OCI-LY3 (cell line): ENCODE data around the gene CLRN2.

ENCODE experiments used
- H2AFZ ChIP-seq: fragments of 200-600, 300-600 bp; shearing (Covaris generic); 2 replicates; pipeline ENCODE4 v1.6.0; 2014; ENCODE audit warnings: antibody characterized with exemption, low read depth, low read length
- H3K27ac ChIP-seq: fragments of 200-600, 300-600 bp; sonication (generic); 2 replicates; pipeline ENCODE4 v1.5.1; 2014; ENCODE audit warnings: mild to moderate bottlenecking, low read length, moderate library complexity, mixed read lengths
- H3K27me3 ChIP-seq: fragments of 200-600, 300-600 bp; sonication (generic); 2 replicates; pipeline ENCODE4 v1.6.1; 2014; ENCODE audit warnings: low read depth, low read length, mixed read lengths
- H3K36me3 ChIP-seq: fragments of 200-600, 300-600 bp; sonication (generic); replicated peaks from 2 replicates; pipeline ENCODE3; 2014; ENCODE audit warnings: low read depth, low read length, mixed read lengths
- H3K4me1 ChIP-seq: fragments of 300-600, 200-600 bp; sonication (generic); 2 replicates; pipeline ENCODE4 v1.6.1; 2014; ENCODE audit warnings: low read length, mixed read lengths
- H3K4me2 ChIP-seq: fragments of 200-600, 300-600 bp; sonication (generic); 2 replicates; pipeline ENCODE4 v1.6.1; 2014; ENCODE audit warnings: low read length, mixed read lengths
- H3K4me3 ChIP-seq: fragments of 300-600, 200-600 bp; sonication (generic); 2 replicates; pipeline ENCODE4 v1.5.1; 2014; ENCODE audit warnings: antibody characterized with exemption, mild to moderate bottlenecking, low read length, moderate library complexity
- H3K79me2 ChIP-seq: fragments of 300-600, 200-600 bp; shearing (Covaris generic); 2 replicates; pipeline ENCODE4 v1.6.1; 2014; ENCODE audit warnings: mild to moderate bottlenecking, low read length, mixed read lengths
- H3K9ac ChIP-seq: fragments of 300-600, 200-600 bp; shearing (Covaris generic); 2 replicates; pipeline ENCODE4 v1.6.0; 2014; ENCODE audit warnings: mild to moderate bottlenecking, low read length, moderate library complexity
- H3K9me3 ChIP-seq: fragments of 200-600, 300-600 bp; shearing (Covaris generic); 2 replicates; pipeline ENCODE4 v1.6.1; 2014; ENCODE audit warnings: low read length, mixed read lengths; ENCODE audit not compliant: insufficient read depth
- H4K20me1 ChIP-seq: fragments of 200-600, 300-600 bp; sonication (generic); 2 replicates; pipeline ENCODE4 v1.6.1; 2016; ENCODE audit warnings: low read length, mixed read lengths; ENCODE audit not compliant: insufficient read depth
- EZH2phosphoT487 ChIP-seq: fragments of 200-600 bp; shearing (Covaris generic); IDR thresholded peaks from 2 replicates; pipeline ENCODE4 v1.6.1; 2018; ENCODE audit warnings: antibody characterized with exemption, mixed run types, low read depth
- TF ChIP-seq, protein P1 (sequence below): fragments of 200-600, 300-600 bp; sonication (generic); IDR thresholded peaks from 2 replicates; pipeline ENCODE4 v1.5.1; 2014; ENCODE audit warnings: antibody characterized with exemption, low read length, low read depth

CLRN2 gene

DNA sequence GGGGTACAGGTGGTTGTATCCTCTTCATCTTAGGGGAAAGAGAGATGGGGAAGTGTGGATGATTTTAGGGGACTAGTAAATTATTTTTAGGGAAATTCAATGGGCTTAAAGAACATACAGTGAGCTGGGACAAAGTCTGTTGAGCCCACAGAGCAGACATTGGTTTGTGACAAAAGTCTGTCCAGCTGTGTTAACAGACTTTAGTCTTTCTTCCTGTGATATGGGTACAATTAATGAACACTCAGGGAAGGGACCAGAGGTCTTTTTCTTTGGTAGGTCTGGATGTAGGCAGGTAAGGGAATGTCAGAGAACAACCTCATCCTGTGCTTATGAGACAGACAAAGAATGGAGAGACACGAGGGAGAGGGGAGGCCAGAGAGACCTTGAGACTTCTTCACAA is 2.0 kb downstream of the CLRN2 start:
- TF ChIP-seq, protein P1, sequence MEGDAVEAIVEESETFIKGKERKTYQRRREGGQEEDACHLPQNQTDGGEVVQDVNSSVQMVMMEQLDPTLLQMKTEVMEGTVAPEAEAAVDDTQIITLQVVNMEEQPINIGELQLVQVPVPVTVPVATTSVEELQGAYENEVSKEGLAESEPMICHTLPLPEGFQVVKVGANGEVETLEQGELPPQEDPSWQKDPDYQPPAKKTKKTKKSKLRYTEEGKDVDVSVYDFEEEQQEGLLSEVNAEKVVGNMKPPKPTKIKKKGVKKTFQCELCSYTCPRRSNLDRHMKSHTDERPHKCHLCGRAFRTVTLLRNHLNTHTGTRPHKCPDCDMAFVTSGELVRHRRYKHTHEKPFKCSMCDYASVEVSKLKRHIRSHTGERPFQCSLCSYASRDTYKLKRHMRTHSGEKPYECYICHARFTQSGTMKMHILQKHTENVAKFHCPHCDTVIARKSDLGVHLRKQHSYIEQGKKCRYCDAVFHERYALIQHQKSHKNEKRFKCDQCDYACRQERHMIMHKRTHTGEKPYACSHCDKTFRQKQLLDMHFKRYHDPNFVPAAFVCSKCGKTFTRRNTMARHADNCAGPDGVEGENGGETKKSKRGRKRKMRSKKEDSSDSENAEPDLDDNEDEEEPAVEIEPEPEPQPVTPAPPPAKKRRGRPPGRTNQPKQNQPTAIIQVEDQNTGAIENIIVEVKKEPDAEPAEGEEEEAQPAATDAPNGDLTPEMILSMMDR, result no peak
- no peak for TF ChIP-seq EZH2phosphoT487
- Histone ChIP-seq H4K20me1 (no peaks in the 10 kb centered on the region), H2AFZ (no peak overlapping the region), H3K9me3 (no peaks in the 10 kb centered on the region), H3K27me3 (peaks cover 18% of the 10 kb centered on the region), H3K9ac (no peak overlapping the region), H3K4me3 (no peak overlapping the region), H3K36me3 (no peaks in the 10 kb centered on the region), H3K4me1 (peaks cover 9% of the 10 kb centered on the region), H3K79me2 (no peaks in the 10 kb centered on the region), H3K4me2 (no peak overlapping the region), H3K27ac (no peak overlapping the region)

DNA sequence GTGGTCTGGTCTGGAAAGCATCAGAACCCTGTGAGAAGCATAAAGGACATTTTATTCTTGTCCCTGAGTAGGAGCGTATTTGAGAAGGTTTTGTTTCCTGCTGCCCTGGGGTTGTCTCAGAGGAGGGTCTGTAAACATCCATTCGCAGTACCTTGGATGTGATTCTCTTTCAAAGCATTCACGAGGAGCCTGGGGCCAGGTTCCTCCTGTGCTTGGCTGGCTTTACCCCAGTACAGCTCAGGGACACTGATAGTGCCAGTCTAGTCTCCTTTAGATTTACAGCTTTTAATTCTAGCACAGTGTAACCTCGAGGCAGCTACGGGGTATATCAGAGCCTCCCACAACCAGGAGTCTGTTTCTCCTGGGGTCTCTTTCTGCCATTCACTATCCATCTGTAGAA is 2.7 kb downstream of the CLRN2 start:
- H3K4me1 ChIP-seq, result peaks cover 6% of the 10 kb centered on the region
- H3K79me2 ChIP-seq, result no peaks in the 10 kb centered on the region
- no peaks in the 10 kb centered on the region for H3K9me3 ChIP-seq
- H3K27ac ChIP-seq, result no peak overlapping the region
- TF ChIP-seq EZH2phosphoT487, result no peak
- H4K20me1 ChIP-seq, result no peaks in the 10 kb centered on the region
- H3K36me3 ChIP-seq, result no peaks in the 10 kb centered on the region
- no peak overlapping the region for H3K4me3 ChIP-seq
- peaks cover 18% of the 10 kb centered on the region for H3K27me3 ChIP-seq
- H3K4me2 ChIP-seq, result no peak overlapping the region
- H3K9ac ChIP-seq, result no peak overlapping the region
- no peak overlapping the region for H2AFZ ChIP-seq

GRCh38 chr4:17521595-17521994 is 6.6 kb downstream of the CLRN2 start:
- H3K4me2 ChIP-seq, result no peak overlapping the region
- H3K9me3 ChIP-seq, result no peaks in the 10 kb centered on the region
- no peaks in the 10 kb centered on the region for H4K20me1 ChIP-seq
- no peaks in the 10 kb centered on the region for H3K36me3 ChIP-seq
- no peak overlapping the region for H3K27ac ChIP-seq
- no peak overlapping the region for H2AFZ ChIP-seq
- H3K27me3 ChIP-seq, result peaks cover 9% of the 10 kb centered on the region
- H3K4me3 ChIP-seq, result no peak overlapping the region
- no peak overlapping the region for H3K9ac ChIP-seq
- H3K4me1 ChIP-seq, result peaks cover 3% of the 10 kb centered on the region; the same call in 1 of the 2 replicates
- TF ChIP-seq, protein P1, result no peak
- TF ChIP-seq EZH2phosphoT487, result no peak
- no peaks in the 10 kb centered on the region for H3K79me2 ChIP-seq

DNA sequence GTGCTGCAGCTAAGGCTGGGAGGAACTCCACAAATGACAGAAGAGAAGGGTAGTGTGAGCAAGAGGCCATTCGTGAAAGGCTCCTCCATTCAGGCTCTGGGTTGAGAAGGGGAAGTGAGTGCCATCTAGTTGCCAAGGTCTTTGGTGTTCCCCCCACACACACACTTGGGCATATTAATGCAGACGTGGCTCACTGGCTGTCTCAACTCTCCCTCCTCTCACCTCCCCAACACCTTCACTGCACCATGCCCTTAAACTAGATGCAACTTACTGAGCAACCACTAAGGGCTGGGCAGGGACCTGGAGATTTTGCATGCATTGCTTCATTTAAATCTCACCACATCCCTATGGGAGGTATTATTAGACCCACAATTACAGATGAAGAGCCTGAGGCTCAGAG is 8.7 kb downstream of the CLRN2 start:
- H3K36me3 ChIP-seq, result no peaks in the 10 kb centered on the region
- no peak for TF ChIP-seq EZH2phosphoT487
- TF ChIP-seq, protein P1, result no peak
- no peak overlapping the region for H3K9ac ChIP-seq
- H3K27ac ChIP-seq, result no peak overlapping the region
- no peaks in the 10 kb centered on the region for H3K9me3 ChIP-seq
- H3K27me3 ChIP-seq, result peaks cover 3% of the 10 kb centered on the region; the same call in 1 of the 2 replicates
- H3K4me2 ChIP-seq, result peak overlapping the region; percentile 4; the same call in 1 of the 2 replicates
- H3K4me3 ChIP-seq, result no peak overlapping the region
- H3K4me1 ChIP-seq, result peaks cover 3% of the 10 kb centered on the region; the same call in 1 of the 2 replicates
- no peaks in the 10 kb centered on the region for H4K20me1 ChIP-seq
- no peaks in the 10 kb centered on the region for H3K79me2 ChIP-seq
- no peak overlapping the region; the same call in 1 of the 2 replicates for H2AFZ ChIP-seq
